ENCODE results near the gene STX10. TPM values are rescaled to one million over a fixed set of nuclear protein-coding genes. Genes with fewer than 3 reads are reported as not detected.

STX10 gene
- total and polyA plus RNA-seq, 9 of the 15 experiments (the other 6 are each of a cell fraction or from before 2014, with no cell fraction given), result 0.51 to 66.3 (median 31.0) TPM

DNA sequence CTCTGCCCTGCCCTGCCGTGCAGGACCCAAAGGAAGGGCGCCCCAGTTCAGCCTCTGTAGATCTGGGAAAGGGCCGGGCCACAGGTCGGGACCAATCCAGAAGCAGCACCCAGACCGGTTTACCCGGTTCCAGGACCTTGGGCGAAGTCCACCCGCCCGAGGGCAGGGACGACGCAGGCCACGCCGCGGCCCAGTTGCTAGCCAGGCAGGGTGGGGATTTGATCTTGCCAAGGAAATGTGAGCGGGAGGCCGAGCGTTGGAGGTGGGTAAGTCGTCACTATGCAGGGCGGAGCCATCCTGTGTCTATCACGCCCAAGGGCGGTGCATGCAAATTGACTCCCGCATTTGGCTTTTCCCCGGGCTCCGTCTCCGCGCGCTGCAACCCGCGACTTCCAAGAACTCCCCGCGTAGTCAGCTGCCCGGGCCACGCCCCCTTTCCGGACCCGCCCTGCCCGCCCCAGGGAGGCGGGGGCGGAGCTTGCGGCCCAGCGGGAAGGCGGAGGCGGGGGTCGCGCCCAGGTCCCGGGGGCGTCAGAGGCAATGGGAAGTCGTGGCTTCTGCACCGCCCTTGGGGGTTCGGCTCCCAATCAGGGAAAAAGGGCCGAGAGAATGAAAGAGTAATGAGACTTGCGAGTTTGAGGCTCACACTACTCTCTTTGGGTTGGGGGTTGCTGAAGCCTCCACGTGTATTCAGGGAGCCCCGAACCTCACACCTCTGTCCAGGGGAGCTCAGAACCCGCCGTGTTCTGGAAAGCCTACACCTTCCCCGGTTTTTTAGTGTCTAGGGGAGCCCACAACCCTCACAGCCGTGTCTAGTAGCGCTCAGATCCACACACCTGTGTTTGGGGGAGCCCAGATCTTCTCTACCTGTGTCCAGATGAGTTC, 12.8 kb upstream of the STX10 start (continued):
- TF ChIP-seq RBM25 (IDR thresholded peaks at IDR 0.05; ENCODE audit: low read depth, low read length, severe bottlenecking) (no peak), CHCHD3 (CRISPR knock-in tag; IDR thresholded peaks at IDR 0.05) (0 out of 2 replicates have a peak, but pooled peaks have one; percentile 43), ZC3H8 (IDR thresholded peaks at IDR 0.05) (no peak), TBL1XR1 (IDR thresholded peaks at IDR 0.05; ENCODE audit: low read length in 2 of 2) (no peak), RBFOX2 (IDR thresholded peaks at IDR 0.05; ENCODE audit: low read depth, low read length) (peak; percentile 95), ZNF263 (CRISPR knock-in tag; IDR thresholded peaks at IDR 0.05; ENCODE audit: borderline replicate concordance) (no peak), NRF1 (conservative IDR thresholded peaks at IDR 0.05 in 1 of 2, IDR thresholded peaks at IDR 0.05 in 1 of 2) (peak; percentile 77 to 84), RBBP5 (IDR thresholded peaks at IDR 0.05; ENCODE audit: borderline replicate concordance, insufficient read depth, low read length, poor library complexity, severe bottlenecking) (no peak), RCOR1 (IDR thresholded peaks at IDR 0.05; ENCODE audit: borderline replicate concordance in 1 of 2, low read depth in 2 of 2, low read length in 2 of 2) (peak in 1 of 2 experiments; percentile 42; a peak in 1 of 4 replicates), SRSF7 (optimal IDR thresholded peaks at IDR 0.05; ENCODE audit: low read depth, low read length) (no peak), ZNF764 (CRISPR knock-in tag; IDR thresholded peaks at IDR 0.05; ENCODE audit: low read depth) (peak; percentile 40; the same call in 1 of the 2 replicates), MYNN (IDR thresholded peaks at IDR 0.05) (0 out of 2 replicates have a peak, but pooled peaks have one; percentile 29), MYNN (CRISPR knock-in tag; IDR thresholded peaks at IDR 0.05) (no peak)
- TF ChIP-seq, protein P1, sequence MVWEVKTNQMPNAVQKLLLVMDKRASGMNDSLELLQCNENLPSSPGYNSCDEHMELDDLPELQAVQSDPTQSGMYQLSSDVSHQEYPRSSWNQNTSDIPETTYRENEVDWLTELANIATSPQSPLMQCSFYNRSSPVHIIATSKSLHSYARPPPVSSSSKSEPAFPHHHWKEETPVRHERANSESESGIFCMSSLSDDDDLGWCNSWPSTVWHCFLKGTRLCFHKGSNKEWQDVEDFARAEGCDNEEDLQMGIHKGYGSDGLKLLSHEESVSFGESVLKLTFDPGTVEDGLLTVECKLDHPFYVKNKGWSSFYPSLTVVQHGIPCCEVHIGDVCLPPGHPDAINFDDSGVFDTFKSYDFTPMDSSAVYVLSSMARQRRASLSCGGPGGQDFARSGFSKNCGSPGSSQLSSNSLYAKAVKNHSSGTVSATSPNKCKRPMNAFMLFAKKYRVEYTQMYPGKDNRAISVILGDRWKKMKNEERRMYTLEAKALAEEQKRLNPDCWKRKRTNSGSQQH (CRISPR knock-in tag; IDR thresholded peaks at IDR 0.05), result peak; percentile 4; the same call in 1 of the 2 replicates
- TF ChIP-seq, protein P2, sequence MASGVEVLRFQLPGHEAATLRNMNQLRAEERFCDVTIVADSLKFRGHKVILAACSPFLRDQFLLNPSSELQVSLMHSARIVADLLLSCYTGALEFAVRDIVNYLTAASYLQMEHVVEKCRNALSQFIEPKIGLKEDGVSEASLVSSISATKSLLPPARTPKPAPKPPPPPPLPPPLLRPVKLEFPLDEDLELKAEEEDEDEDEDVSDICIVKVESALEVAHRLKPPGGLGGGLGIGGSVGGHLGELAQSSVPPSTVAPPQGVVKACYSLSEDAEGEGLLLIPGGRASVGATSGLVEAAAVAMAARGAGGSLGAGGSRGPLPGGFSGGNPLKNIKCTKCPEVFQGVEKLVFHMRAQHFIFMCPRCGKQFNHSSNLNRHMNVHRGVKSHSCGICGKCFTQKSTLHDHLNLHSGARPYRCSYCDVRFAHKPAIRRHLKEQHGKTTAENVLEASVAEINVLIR (CRISPR knock-in tag; IDR thresholded peaks at IDR 0.05), result peak; percentile 14; the same call in 1 of the 2 replicates
- TF ChIP-seq, protein P3, sequence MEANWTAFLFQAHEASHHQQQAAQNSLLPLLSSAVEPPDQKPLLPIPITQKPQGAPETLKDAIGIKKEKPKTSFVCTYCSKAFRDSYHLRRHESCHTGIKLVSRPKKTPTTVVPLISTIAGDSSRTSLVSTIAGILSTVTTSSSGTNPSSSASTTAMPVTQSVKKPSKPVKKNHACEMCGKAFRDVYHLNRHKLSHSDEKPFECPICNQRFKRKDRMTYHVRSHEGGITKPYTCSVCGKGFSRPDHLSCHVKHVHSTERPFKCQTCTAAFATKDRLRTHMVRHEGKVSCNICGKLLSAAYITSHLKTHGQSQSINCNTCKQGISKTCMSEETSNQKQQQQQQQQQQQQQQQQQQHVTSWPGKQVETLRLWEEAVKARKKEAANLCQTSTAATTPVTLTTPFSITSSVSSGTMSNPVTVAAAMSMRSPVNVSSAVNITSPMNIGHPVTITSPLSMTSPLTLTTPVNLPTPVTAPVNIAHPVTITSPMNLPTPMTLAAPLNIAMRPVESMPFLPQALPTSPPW (CRISPR knock-in tag; IDR thresholded peaks at IDR 0.05), result peak; percentile 83
- TF ChIP-seq, protein P4, sequence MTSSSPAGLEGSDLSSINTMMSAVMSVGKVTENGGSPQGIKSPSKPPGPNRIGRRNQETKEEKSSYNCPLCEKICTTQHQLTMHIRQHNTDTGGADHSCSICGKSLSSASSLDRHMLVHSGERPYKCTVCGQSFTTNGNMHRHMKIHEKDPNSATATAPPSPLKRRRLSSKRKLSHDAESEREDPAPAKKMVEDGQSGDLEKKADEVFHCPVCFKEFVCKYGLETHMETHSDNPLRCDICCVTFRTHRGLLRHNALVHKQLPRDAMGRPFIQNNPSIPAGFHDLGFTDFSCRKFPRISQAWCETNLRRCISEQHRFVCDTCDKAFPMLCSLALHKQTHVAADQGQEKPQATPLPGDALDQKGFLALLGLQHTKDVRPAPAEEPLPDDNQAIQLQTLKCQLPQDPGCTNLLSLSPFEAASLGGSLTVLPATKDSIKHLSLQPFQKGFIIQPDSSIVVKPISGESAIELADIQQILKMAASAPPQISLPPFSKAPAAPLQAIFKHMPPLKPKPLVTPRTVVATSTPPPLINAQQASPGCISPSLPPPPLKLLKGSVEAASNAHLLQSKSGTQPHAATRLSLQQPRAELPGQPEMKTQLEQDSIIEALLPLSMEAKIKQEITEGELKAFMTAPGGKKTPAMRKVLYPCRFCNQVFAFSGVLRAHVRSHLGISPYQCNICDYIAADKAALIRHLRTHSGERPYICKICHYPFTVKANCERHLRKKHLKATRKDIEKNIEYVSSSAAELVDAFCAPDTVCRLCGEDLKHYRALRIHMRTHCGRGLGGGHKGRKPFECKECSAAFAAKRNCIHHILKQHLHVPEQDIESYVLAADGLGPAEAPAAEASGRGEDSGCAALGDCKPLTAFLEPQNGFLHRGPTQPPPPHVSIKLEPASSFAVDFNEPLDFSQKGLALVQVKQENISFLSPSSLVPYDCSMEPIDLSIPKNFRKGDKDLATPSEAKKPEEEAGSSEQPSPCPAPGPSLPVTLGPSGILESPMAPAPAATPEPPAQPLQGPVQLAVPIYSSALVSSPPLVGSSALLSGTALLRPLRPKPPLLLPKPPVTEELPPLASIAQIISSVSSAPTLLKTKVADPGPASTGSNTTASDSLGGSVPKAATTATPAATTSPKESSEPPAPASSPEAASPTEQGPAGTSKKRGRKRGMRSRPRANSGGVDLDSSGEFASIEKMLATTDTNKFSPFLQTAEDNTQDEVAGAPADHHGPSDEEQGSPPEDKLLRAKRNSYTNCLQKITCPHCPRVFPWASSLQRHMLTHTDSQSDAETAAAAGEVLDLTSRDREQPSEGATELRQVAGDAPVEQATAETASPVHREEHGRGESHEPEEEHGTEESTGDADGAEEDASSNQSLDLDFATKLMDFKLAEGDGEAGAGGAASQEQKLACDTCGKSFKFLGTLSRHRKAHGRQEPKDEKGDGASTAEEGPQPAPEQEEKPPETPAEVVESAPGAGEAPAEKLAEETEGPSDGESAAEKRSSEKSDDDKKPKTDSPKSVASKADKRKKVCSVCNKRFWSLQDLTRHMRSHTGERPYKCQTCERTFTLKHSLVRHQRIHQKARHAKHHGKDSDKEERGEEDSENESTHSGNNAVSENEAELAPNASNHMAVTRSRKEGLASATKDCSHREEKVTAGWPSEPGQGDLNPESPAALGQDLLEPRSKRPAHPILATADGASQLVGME (CRISPR knock-in tag; IDR thresholded peaks at IDR 0.05), result peak; percentile 18; the same call in 1 of the 2 replicates

All from K562 (cell line).